BLaER1 treated with 17β-estradiol and CSF1 and Interleukin-3, amounts not matched to agents 10 nM and 100 nM (cell line): ENCODE results near the gene SLC35F3.
"Not testable (repeated sequence)": the region's sequence is repeated elsewhere in the genome, so short reads cannot be mapped to it uniquely, and the experiment has no call there.

Experiments
- H3K27ac ChIP-seq, 11 experiments: shearing (Covaris generic); formaldehyde crosslinking; 2 replicates each; pipeline ENCODE4 v1.8.1; 2022
- H3K27me3 ChIP-seq, 11 experiments: shearing (Covaris generic); formaldehyde crosslinking; 2 replicates each; pipeline ENCODE4 v1.8.1; 2022
- H3K36me3 ChIP-seq, 11 experiments: shearing (Covaris generic); formaldehyde crosslinking; 2 replicates each; pipeline ENCODE4 v1.8.1; 2022
- H3K4me1 ChIP-seq, 10 experiments: shearing (Covaris generic); formaldehyde crosslinking; 2 replicates each; pipeline ENCODE4 v1.8.1; 2022
- H3K4me2 ChIP-seq, 11 experiments: shearing (Covaris generic); formaldehyde crosslinking; 2 replicates each; pipeline ENCODE4 v1.8.1; 2022
- H3K4me3 ChIP-seq, 10 experiments: shearing (Covaris generic); formaldehyde crosslinking; 2 replicates each; pipeline ENCODE4 v1.8.1; 2022
- H3K9ac ChIP-seq, 11 experiments: shearing (Covaris generic); formaldehyde crosslinking; 2 replicates each; pipeline ENCODE4 v1.8.1; 2022
- H3K9me3 ChIP-seq, 11 experiments: shearing (Covaris generic); formaldehyde crosslinking; replicated peaks in 1 of 11; 2 replicates each; pipeline ENCODE4 v1.8.1; 2022
- H4K20me1 ChIP-seq, 11 experiments: shearing (Covaris generic); formaldehyde crosslinking; 2 replicates each; pipeline ENCODE4 v1.8.1; 2022
- Cebpa-rat ChIP-seq, 11 experiments: shearing (Covaris generic); IDR thresholded peaks; 2 replicates each; pipeline ENCODE4 v1.8.1; 2022

The SLC35F3 gene

DNA sequence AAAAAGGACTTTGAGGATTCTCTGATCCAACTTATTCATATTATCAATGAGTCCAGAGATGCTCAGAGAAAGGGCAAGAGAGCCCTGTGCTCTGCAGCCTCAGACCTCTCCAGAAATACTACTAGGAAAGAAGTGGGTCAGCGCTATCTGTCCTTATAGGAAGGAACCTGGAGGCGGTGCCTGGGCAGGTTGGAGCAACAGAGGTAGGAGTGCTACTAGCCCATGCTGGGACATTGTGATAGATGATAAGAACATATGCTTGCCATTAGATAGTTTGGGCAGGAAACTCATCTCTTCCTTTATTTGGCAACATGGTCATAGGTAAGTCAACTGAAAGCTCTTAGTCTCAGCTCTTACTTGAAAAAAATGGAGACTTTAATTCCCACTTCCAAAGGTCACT, 335.0 kb downstream of the SLC35F3 start:
- Histone ChIP-seq H4K20me1 (peaks cover 0 to 5% (median 0%) of the 10 kb centered on the region in 11 experiments; a peak in 1 of 22 replicates), H3K4me2 (no peak overlapping the region), H3K9ac (no peak overlapping the region), H3K27me3 (no peaks in the 10 kb centered on the region), H3K4me1 (peaks cover 10 to 22% (median 14%) of the 10 kb centered on the region in 10 experiments), H3K4me3 (no peak overlapping the region), H3K36me3 (no peaks in the 10 kb centered on the region), H3K9me3 (no peaks in the 10 kb centered on the region), H3K27ac (no peak overlapping the region)
- TF ChIP-seq Cebpa-rat (IDR thresholded peaks at IDR 0.05) = no peak

DNA sequence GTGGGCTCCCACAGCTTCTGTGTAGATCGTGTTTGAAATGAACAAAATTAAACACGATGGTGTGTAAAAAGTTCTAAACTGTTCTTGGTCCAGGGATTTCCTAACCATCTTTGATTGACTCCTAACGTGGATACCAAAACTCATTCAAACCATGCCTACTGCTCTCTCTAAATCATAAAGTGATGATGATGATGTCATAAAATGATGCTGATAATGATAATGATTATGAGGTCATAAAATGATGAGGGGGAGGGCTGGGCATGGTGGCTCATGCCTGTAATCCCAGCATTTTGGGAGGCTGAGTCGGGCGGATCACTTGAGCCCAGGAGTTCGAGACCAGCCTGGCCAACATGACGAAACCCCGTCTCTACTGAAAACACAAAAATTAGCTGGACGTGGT, 335.5 kb downstream of the SLC35F3 start:
- H3K9me3 ChIP-seq = no peaks in the 10 kb centered on the region
- peaks cover 0 to 5% (median 0%) of the 10 kb centered on the region in 11 experiments; a peak in 1 of 22 replicates for H4K20me1 ChIP-seq
- no peaks in the 10 kb centered on the region for H3K27me3 ChIP-seq
- H3K9ac ChIP-seq = no peak overlapping the region
- no peak for TF ChIP-seq Cebpa-rat (IDR thresholded peaks at IDR 0.05)
- H3K36me3 ChIP-seq = no peaks in the 10 kb centered on the region
- peaks cover 13 to 25% (median 17%) of the 10 kb centered on the region in 10 experiments for H3K4me1 ChIP-seq
- H3K27ac ChIP-seq = no peak overlapping the region
- H3K4me2 ChIP-seq = no peak overlapping the region
- H3K4me3 ChIP-seq = no peak overlapping the region

DNA sequence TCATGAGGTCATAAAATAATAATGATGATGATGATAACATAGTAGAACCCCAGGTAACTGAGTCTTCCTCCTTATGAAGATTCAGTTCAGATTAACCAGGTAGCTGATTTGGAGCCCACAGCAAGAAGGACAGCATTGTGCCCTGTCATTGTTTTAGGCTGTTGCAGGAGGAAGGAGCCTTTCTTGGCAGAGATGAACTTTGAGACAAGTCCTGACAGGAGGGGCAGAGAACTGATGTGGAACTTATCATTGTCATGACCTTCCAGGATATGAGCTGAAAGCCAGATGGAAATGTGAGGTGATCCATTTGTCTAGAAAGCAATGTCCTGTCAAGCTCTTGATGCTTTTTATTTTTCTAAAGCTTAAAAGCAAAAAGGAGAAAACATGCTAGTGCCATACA, 336.2 kb downstream of the SLC35F3 start:
- H4K20me1 ChIP-seq = peaks cover 0 to 5% (median 0%) of the 10 kb centered on the region in 11 experiments; a peak in 1 of 22 replicates
- no peak overlapping the region for H3K4me3 ChIP-seq
- H3K4me2 ChIP-seq = no peak overlapping the region
- H3K9ac ChIP-seq = no peak overlapping the region
- no peak for TF ChIP-seq Cebpa-rat (IDR thresholded peaks at IDR 0.05)
- no peak overlapping the region for H3K27ac ChIP-seq
- peaks cover 16 to 29% (median 24%) of the 10 kb centered on the region in 10 experiments for H3K4me1 ChIP-seq
- no peaks in the 10 kb centered on the region for H3K27me3 ChIP-seq
- H3K36me3 ChIP-seq = no peaks in the 10 kb centered on the region
- H3K9me3 ChIP-seq = no peaks in the 10 kb centered on the region

DNA sequence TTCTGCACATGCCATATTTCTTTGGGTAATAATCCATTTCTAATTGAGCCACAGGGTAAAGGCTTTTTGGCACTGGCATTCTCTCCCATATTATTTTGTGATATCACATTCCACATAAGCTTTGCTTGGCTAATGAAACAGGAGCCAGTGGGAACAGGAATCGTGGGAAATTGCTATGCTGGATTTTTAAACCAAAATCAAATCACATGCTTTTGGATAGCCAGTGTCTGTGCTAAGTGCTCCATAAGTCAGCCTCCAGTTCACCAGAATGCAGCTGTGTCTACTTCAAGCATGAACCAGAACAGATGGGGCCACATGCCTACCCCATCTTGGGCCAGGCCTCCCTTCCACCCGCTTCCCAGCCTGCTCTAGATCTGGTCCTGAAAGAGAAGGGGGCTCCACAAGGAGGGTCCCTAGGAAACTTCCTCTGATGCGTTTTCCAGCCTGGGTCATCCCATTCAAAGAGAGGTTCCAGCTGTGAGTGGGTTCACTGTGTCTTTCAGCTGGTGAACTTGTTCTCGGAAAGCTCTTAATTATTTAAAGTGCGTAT, 337.5 kb downstream of the SLC35F3 start:
- Histone ChIP-seq H3K36me3 (no peaks in the 10 kb centered on the region), H3K4me1 (peaks cover 29 to 42% (median 36%) of the 10 kb centered on the region in 10 experiments), H3K4me3 (no peak overlapping the region), H4K20me1 (0 out of 22 replicates have a peak, but pooled peaks cover 0 to 5% (median 0%) of the 10 kb centered on the region in 11 experiments), H3K27ac (no peak overlapping the region), H3K9ac (no peak overlapping the region), H3K4me2 (no peak overlapping the region), H3K9me3 (peaks cover 0 to 3% (median 0%) of the 10 kb centered on the region in 11 experiments; a peak in 4 of 22 replicates), H3K27me3 (no peaks in the 10 kb centered on the region)
- TF ChIP-seq Cebpa-rat (IDR thresholded peaks at IDR 0.05) = no peak

DNA sequence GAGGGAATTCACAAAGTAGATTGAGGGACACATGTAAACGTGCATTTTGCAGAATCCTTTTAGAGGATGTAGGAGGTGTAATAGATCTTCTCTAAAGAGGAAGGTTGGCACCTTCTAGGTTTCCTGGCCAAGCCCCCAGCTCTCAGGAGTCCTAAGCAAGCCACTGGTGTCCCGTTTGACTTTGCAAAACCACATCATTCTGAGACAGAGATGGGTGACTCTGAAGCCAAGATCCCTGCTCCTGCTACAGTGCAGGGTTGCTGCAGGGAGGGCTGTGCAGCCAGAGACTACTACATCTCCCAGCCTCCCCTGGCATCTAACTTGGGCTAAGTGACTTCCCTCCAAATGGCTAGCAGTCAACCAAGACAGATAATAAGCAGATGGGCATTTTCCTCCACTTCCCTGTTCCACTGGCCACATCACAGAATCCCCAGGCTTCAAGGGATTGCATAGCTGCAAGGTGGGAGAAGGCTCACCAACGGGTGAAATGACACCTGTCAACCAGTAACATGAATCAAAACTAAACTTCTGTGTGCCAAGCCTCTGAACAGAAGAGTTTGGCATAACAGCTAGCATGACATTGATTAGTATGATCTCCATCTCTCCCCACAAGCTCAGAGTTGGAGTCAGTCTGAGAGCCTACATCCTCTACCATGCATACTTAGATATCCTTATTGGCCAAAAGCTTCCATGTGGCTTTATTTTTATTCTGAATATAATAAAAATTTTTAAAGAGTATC, 339.2 kb downstream of the SLC35F3 start:
- Histone ChIP-seq H3K9ac (peak overlapping the region in 3 of 11 experiments; percentile 16 to 20 (median 17); a peak in 2 of 22 replicates), H3K27ac (peak overlapping the region in 7 of 11 experiments; percentile 10 to 65 (median 44); a peak in 12 of 22 replicates), H4K20me1 (0 out of 22 replicates have a peak, but pooled peaks cover 0 to 5% (median 0%) of the 10 kb centered on the region in 11 experiments), H3K9me3 (peaks cover 11 to 19% (median 16%) of the 10 kb centered on the region in 11 experiments; a peak in 21 of 22 replicates), H3K27me3 (no peaks in the 10 kb centered on the region), H3K4me1 (peaks cover 32 to 43% (median 37%) of the 10 kb centered on the region in 10 experiments), H3K4me3 (no peak overlapping the region), H3K36me3 (no peaks in the 10 kb centered on the region), H3K4me2 (peak overlapping the region; percentile 21 to 84 (median 57); a peak in 18 of 22 replicates)
- TF ChIP-seq Cebpa-rat (IDR thresholded peaks at IDR 0.05) = no peak

DNA sequence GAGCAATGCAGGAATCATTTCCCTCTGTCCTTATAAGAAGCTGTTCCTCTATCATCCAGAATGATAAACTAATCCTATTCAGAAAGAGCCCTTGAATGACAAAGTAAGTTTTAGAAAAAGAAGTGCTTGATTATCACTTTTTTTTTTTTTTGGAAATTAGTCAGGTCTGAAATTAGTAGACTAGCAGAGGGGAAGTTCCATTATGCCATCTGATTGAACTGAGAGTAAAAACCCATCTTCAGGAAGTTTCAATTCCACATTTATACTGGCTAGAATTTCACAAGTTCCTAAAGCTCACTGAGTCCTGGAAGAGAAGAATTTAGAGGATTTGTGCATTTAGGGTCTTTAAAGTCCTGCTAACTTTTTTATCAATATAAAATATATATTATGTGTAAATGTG, 340.0 kb downstream of the SLC35F3 start:
- H3K4me3 ChIP-seq = no peak overlapping the region
- H3K9me3 ChIP-seq = peaks cover 17 to 27% (median 24%) of the 10 kb centered on the region in 11 experiments; a peak in 21 of 22 replicates
- H3K4me1 ChIP-seq = peaks cover 32 to 43% (median 37%) of the 10 kb centered on the region in 10 experiments
- no peaks in the 10 kb centered on the region for H3K36me3 ChIP-seq
- H3K27ac ChIP-seq = peak overlapping the region in 7 of 11 experiments; percentile 10 to 65 (median 44); a peak in 12 of 22 replicates
- no peaks in the 10 kb centered on the region for H3K27me3 ChIP-seq
- TF ChIP-seq Cebpa-rat (IDR thresholded peaks at IDR 0.05) = no peak
- H4K20me1 ChIP-seq = 0 out of 22 replicates have a peak, but pooled peaks cover 0 to 5% (median 0%) of the 10 kb centered on the region in 11 experiments
- H3K4me2 ChIP-seq = peak overlapping the region; percentile 21 to 84 (median 57); a peak in 19 of 22 replicates
- H3K9ac ChIP-seq = peak overlapping the region in 3 of 11 experiments; percentile 16 to 20 (median 17); a peak in 3 of 22 replicates

DNA sequence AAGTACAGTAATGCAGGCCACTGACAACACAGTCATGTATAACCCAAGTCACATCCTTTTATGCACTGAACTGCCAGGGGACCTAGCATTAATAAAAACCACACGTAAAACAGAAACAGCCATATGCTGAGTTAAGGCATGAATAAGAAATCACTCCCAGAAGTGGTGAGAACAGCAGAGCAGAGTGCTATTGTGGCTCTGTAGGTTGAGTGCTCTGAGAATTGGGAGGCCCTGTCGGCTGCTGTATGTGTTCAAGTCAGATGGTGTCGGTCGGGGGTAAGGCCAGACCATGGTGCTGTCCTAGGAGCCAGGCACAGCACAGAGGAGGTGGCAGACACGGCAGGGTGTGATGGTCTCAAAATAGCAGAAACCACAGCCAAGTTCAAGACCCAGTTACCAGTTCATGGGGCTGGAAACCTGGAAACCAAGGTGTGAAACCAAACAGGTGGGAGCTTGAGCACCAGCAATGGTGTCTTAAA, 342.2 kb downstream of the SLC35F3 start:
- H3K9ac ChIP-seq = no peak overlapping the region
- peak overlapping the region; percentile 6 to 67 (median 48); a peak in 18 of 22 replicates for H3K4me2 ChIP-seq
- no peak overlapping the region for H3K27ac ChIP-seq
- H4K20me1 ChIP-seq = 0 out of 22 replicates have a peak, but pooled peaks cover 0 to 5% (median 0%) of the 10 kb centered on the region in 11 experiments
- no peaks in the 10 kb centered on the region for H3K27me3 ChIP-seq
- no peak overlapping the region for H3K4me3 ChIP-seq
- H3K4me1 ChIP-seq = peaks cover 32 to 43% (median 37%) of the 10 kb centered on the region in 10 experiments
- TF ChIP-seq Cebpa-rat (IDR thresholded peaks at IDR 0.05) = no peak
- peaks cover 17 to 33% (median 27%) of the 10 kb centered on the region in 11 experiments; a peak in 21 of 22 replicates for H3K9me3 ChIP-seq
- no peaks in the 10 kb centered on the region for H3K36me3 ChIP-seq

DNA sequence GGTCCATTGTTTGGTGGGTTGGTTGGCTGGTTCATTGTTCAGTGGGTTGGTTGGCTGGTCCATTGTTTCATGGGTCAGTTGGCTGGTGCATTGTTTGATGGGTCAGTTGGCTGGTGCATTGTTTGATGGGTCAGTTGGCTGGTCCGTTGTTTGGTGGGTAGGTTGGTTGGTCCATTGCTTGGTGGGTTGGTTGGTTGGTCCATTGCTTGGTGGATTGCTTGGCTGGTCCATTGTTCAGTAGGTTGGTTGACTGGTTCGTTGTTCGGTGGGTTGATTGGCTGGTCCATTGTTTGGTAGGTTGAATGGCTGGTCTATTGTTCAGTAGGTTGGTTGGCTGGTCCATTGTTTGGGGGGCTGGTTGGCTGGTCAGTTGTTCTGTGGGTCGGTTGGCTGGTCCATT, 343.3 kb downstream of the SLC35F3 start:
- H3K36me3 ChIP-seq, H4K20me1 ChIP-seq, H3K4me2 ChIP-seq, H3K27me3 ChIP-seq, H3K27ac ChIP-seq, H3K4me3 ChIP-seq, H3K9ac ChIP-seq: not testable (repeated sequence)
- Histone ChIP-seq H3K9me3 (peaks cover 17 to 33% (median 27%) of the 10 kb centered on the region in 11 experiments; a peak in 21 of 22 replicates), H3K4me1 (peaks cover 32 to 43% (median 37%) of the 10 kb centered on the region in 10 experiments)

DNA sequence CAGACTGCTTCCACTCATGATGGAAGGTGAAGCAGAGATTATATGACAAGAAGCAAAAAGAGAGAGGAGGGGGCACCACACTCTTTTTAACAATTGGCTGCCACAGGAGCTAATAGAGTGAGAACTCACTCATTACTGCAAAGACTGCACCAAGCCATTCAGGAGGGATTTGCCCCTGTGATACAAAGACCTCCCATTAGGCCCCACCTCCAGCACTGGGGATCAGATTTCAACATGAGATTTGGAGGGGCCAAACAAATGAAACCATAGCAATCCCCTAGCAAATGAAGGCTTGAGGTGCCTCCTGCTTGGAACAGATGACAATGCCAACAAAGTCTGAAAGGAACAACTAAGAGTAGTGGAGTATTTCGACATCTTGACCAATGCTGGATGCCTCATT, 346.3 kb downstream of the SLC35F3 start:
- Histone ChIP-seq H3K9ac (no peak overlapping the region), H3K36me3 (no peaks in the 10 kb centered on the region), H4K20me1 (no peaks in the 10 kb centered on the region), H3K4me2 (no peak overlapping the region), H3K27me3 (no peaks in the 10 kb centered on the region), H3K9me3 (peaks cover 17 to 33% (median 27%) of the 10 kb centered on the region in 11 experiments; a peak in 21 of 22 replicates), H3K4me1 (peaks cover 10 to 15% (median 14%) of the 10 kb centered on the region in 10 experiments; a peak in 19 of 20 replicates), H3K27ac (no peak overlapping the region), H3K4me3 (no peak overlapping the region)
- no peak for TF ChIP-seq Cebpa-rat (IDR thresholded peaks at IDR 0.05)
